Measurements from ENCODE around the gene CCNA2.

DNA sequence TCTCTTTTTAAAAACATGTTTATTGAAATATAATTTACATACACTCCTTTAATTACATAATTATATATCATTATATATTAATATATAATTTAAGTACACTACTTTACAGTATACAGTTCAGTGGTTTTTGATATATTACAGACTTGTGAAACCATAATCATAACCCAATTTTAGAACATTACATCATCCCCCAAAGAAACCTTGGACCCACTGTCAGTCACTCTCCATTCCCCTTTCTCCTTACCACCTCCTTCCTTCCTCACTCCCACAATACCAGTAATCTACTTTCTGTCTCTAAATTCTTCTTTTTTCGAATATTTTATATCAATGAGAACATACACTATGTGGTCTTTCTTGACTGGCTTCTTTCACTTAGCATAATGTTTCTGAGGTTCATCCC is 40.5 kb downstream of the CCNA2 start:
- TF ChIP-seq, protein P1, sequence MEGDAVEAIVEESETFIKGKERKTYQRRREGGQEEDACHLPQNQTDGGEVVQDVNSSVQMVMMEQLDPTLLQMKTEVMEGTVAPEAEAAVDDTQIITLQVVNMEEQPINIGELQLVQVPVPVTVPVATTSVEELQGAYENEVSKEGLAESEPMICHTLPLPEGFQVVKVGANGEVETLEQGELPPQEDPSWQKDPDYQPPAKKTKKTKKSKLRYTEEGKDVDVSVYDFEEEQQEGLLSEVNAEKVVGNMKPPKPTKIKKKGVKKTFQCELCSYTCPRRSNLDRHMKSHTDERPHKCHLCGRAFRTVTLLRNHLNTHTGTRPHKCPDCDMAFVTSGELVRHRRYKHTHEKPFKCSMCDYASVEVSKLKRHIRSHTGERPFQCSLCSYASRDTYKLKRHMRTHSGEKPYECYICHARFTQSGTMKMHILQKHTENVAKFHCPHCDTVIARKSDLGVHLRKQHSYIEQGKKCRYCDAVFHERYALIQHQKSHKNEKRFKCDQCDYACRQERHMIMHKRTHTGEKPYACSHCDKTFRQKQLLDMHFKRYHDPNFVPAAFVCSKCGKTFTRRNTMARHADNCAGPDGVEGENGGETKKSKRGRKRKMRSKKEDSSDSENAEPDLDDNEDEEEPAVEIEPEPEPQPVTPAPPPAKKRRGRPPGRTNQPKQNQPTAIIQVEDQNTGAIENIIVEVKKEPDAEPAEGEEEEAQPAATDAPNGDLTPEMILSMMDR (conservative IDR thresholded peaks at IDR 0.05): no peak
- no peak for TF ChIP-seq ZFX (IDR thresholded peaks at IDR 0.05)

Data from C4-2B (cell line).